GM19438 (cell line): ENCODE results near the gene HYAL3.
A peak's percentile ranks its signal among the peaks of the same experiment; 100 is the strongest.

ENCODE experiments used
- ATAC-seq: cut with Tn5 transposase; IDR thresholded peaks from one replicate; pipeline ENCODE4 v1.9.1; 2021; ENCODE audit warnings: low read depth; ENCODE audit not compliant: unreplicated experiment

Gene HYAL3, protein sequence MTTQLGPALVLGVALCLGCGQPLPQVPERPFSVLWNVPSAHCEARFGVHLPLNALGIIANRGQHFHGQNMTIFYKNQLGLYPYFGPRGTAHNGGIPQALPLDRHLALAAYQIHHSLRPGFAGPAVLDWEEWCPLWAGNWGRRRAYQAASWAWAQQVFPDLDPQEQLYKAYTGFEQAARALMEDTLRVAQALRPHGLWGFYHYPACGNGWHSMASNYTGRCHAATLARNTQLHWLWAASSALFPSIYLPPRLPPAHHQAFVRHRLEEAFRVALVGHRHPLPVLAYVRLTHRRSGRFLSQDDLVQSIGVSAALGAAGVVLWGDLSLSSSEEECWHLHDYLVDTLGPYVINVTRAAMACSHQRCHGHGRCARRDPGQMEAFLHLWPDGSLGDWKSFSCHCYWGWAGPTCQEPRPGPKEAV

DNA sequence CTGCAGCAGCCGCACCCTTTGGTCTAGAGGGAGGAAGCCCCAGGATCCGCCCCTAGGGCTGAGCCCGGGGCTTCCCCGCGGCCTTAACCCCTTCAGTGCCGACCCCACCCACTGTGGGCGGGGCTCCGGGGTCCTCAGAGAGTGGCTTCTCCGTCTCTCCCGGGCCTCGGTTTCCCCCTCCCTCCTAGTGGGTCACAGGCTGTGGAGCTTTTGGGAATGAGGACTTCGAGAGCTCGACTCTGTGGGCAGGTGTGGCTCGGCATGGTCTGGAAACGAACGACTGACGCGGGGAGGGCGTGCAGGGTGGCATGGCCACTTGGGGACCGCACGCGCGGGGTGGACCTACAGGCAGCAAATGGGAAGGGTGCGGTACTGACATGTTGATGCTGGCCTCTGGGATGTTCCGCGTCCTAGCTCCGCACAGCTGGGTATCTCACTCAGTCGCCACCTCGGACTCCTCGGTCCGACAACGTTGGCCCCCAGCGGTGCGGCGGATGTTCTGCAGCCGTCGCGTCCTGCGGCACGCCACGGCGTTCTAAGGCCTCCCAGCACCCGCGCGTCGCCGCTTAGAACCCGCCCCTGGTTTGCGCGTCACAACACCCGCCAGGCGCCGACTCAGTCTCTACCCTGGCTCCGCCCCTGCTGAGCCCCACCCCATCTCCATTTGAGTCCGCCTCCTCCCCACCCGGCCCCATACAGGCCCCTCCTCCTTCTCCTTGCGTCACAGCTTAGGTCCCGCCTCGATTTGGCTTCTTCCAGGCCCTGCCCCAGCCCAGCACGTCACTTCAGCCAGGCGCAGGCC is at the start of gene HYAL3, which contains the start of gene NAA80:
Gene HYAL3 (minus strand): TSS at position 570 of the 802 bp plus-strand sequence. CDS start 3,803 bp downstream, outside the sequence.
Gene NAA80 (minus strand): TSS at position 570 of the 802 bp plus-strand sequence. CDS start 1,942 bp downstream, outside the sequence.
- ATAC-seq, result peak; percentile 82

GRCh38 chr3:50347187-50347813 is 48.1 kb upstream of the HYAL3 start:
- no peak for ATAC-seq

DNA sequence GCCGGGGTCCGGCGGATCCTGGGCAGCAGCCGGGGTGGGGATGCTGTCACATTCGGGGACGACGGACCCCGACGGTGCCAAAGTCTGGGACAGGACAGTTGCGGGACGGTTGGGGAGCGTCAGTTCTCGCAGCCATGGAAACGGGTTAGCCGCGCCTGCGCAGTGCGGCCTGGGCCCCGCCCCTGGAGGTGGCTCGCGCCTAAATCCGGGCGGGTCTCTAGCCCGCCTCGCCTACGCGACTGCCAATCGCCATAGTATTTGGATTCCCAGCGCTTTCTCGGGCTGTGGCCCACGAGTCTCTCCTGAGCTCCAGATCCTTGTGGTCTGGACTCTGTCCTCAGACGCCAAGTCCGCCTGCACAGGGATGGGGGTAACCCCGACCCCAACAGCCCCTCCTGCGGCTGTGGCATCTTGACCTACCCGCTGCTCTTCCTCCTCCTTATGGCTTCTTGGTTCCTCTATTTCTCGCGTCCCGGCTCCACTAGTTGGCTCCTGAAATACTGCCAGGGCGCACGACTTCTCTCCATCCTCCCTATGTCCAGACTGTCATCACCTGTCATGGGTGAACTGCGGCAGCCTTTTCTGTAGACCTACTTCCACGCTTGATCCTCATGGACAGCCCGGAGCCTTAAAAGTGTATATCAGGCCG is 46.5 kb upstream of the HYAL3 start, which contains the start of gene ZMYND10:
Gene ZMYND10 (minus strand): TSS at position 147 of the 649 bp plus-strand sequence. CDS start 153 bp downstream, outside the sequence.
- ATAC-seq, result no peak

- no peak for ATAC-seq
Observed at GRCh38 chr3:50345008-50345407, 45.8 kb upstream of the HYAL3 start.

DNA sequence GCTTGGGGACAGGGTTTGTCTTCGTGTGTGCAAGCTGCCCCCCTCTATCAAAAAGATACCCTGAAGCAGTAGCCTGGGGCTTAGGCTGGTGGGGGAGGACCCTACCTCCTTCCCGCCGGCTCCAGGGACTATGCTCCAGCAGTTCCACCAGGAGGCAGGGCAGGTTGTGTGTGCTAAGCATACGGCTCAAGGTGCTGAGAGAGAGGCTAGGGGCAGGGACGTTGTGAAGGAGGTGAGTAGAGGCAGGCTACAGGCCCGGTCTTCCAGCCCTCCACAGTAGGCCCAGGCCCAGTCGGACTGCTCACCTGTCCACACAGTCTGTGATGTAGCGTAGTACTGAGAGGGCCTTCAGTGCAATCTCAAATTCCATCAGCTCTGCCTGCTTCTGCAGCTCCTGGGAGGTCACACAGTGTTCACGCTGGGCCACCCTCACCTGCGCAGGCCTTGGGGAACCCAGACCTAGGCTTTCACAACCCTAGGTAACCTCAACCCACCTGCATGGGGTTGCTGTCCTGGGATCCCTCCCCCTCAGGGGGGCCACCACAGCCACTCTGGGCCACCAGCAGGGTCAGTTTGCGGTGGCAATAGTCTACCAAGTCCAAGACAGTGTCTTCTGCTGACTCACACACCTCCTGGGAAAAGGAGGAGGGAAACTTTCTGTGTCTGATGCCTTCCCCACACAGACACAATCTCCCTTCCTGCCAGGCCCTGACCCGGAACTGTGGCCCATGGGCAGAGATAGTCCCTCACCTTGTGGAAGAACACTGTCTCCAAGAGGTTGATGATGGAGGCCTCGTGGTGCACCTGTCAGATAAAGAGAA is 43.8 kb upstream of the HYAL3 start:
- no peak for ATAC-seq

DNA sequence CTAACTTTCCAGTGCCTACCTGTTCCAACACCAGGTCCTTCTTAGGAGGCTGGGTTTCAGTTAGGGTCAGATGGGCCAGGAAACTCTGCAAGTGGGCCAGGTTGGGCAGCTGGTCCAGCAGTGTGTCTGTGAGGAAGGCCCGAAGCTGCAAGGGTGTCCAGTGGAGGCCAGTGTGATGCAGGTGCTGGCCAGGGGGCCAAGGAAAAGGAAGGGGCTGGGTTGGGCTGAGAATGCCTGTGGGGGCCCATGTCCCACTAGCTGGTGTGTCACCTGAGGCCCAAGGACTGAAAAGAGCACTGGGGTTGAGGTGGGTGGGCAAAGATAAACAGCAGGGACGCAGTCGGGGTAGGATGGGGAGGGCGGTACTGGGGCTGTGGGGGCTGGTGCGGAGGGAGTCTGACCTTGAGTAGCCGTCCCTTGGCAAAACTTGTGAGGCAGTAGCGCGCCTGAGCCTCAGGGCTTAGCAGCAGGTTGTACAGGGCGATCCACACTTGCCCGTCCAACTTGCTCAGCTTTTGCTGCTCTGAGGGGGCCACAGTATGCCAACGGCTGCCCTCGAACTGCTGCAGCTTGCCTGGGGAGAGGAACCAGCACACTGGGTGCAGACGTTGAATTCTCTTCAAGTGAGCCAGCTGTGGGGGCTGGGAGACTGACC is 42.9 kb upstream of the HYAL3 start:
- ATAC-seq, result no peak

- ATAC-seq, result no peak
Observed at GRCh38 chr3:50341537-50341936, 42.3 kb upstream of the HYAL3 start.

DNA sequence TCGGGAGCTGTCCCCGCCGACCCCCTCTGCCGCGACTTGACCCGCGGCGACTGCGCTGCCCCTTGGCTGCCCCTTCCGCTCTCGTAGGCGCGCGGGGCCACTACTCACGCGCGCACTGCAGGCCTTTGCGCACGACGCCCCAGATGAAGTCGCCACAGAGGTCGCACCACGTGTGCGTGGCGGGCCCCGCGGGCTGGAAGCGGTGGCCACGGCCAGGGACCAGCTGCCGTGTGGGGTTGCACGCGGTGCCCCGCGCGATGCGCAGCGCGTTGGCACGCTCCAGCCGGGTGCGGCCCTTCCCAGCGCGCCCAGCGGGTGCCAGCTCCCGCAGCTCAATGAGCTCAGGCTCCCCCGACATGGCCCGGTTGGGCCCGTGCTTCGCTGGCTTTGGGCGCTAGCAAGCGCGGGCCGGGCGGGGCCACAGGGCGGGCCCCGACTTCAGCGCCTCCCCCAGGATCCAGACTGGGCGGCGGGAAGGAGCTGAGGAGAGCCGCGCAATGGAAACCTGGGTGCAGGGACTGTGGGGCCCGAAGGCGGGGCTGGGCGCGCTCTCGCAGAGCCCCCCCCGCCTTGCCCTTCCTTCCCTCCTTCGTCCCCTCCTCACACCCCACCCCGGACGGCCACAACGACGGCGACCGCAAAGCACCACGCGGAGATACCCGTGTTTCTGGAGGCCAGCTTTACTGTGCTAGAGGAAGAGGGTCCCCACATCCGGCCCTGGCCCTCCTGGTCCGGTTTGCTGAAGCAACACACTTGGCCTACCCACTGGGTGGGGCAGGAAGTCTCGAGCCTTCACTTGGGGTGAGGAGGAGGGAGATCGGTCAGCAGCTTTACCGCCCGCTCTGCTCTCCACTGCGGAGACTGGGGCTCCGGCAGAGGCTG is 41.5 kb upstream of the HYAL3 start, which contains the start of gene RASSF1:
Gene RASSF1 (minus strand): TSS at position 389 of the 882 bp plus-strand sequence. CDS start 31 bp downstream, at position 358.
- peak; percentile 25 for ATAC-seq

- no peak for ATAC-seq
Observed at GRCh38 chr3:50340147-50340447, 40.9 kb upstream of the HYAL3 start.

GRCh38 chr3:50339485-50340146 is 40.4 kb upstream of the HYAL3 start:
- ATAC-seq, result no peak

DNA sequence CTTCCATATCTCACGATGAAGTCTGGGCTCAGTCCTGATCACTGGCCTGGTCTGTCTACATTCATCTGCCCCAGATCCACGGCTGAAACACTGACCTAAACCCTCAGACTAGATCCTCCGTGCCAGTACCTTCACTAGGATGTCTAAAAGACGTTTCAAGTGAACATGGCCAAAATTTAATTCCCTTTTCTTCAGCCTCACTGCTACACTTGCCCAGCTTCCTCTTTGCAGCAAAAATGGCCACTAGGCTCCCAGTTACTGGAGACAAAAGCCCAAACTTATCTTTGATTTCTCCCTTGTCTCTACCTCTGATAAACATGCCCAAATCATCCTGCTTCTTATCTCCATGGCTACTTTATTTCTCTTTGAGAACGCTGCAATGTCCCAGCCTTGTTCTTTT is 39.8 kb upstream of the HYAL3 start:
- ATAC-seq, result no peak

DNA sequence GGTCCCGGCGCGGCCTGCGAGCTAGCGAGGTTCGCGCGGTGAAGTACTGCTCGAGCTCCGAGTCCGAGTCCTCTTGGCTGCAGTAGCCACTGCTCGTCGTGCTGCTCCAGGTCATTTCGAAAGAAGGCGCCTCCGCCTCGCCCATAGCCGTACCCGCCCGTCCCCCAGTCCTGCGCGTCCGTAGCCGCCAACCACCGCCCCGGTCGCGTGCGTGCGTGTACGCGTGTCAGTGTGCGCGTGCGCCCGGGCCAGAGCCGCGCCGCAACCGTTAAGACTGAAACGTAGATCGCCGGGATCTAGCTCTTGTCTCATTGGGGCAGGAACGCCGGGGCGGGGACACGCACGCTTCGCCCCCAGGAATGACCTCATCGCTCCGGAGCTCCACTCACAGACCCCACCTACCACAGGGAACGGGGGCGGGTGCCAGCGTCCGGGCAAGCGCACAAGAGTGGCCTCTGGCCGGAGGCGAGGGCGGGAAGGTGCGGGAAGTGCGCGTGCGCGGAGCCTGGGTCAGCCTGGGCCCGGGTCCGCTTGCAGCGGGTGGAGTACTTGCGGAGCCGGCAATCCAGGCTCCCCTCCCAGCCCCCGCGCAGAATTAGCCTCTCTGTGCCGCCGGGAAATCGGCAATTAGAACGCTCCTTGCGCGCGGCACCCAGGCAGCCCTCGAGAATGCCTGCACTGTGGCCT is 38.1 kb upstream of the HYAL3 start:
- ATAC-seq, result peak; percentile 63

GRCh38 chr3:50336452-50337174 is 37.4 kb upstream of the HYAL3 start:
- peak; percentile 20 for ATAC-seq

DNA sequence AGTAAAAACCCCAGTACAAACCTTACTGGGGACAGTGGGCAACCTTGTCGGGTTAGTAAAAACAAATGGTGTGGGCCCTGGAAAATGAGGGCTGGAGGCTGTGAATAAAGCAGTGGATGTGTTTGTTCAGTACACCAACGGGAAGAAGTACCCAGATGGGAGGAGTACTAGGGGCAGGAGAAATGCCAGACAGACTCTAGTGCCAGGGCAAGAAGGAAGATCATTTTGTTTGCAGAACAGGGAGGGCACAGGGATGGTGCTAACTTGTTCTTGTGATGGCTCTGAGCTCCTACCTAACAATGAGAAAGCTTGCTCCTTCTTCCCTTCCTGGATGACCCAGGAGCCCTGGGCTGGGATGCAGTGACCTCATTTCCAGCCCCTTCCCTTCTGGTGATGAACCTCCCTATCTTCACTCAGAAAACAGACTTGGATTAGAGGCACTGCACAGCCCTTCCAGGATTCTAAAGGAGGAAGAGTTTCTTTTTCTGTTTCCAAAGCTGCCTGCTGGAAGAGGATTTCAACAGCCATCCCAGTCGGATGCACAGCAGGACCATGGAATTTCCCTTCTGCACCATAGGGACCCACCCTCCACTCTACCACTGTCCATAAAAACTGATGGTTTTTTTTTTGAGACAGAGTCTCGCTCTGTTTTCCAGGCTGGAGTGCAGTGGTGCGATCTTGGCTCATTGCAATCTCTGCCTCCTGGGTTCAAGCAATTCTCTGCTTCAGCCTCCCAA is 35.3 kb upstream of the HYAL3 start:
- no peak for ATAC-seq

DNA sequence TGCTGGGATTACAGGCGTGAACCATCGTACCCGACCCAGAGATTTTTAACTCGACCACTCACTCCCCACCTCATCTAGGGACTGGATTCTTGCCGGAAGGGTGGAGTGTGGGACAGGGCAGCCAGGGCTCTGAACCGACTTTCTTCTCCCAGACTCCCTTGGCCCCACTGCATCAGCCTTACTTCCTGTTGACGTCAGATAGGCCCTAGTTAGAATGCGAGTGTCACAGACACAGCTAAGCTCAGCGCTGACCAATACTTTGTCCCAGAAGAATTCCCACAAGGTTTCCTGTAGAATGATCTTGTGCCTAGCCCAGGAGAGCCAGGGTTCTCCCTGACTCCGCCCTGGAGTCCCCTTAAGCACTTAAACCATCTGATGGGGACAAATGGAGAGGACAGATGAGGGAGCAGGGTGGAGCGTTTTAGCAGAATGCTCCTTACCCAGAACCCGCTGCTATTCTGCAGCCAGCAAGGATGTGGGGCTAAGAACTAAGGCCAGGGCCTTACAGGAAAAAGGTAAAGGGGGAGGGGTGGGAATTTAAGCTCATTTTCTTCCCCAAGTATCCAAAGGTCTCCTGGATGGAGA is 34.6 kb upstream of the HYAL3 start:
- ATAC-seq, result no peak
